Lower leg skin (tissue), 4 donors: ENCODE data around the gene IGSF3. TPM values are rescaled to one million over a fixed set of nuclear protein-coding genes. Genes with fewer than 3 reads are reported as not detected.
A peak's percentile ranks its signal among the peaks of the same experiment; 100 is the strongest.

ENCODE experiments used
- DNase-seq, 2 donors: peaks; one replicate each; pipeline ENCODE4 v3.0.0-alpha.2; 2019; ENCODE audit warnings: low spot score in 2 of 2
- H3K4me3 ChIP-seq: fragments of 200-600 bp; sonication (generic); 2 replicates; pipeline ENCODE4 v1.5.1; 2017; ENCODE audit warnings: mild to moderate bottlenecking, low read depth; ENCODE audit not compliant: poor library complexity, severe bottlenecking
- POLR2A ChIP-seq, 2 donors: fragments of 450-650 bp; IDR thresholded peaks; one replicate each; pipeline ENCODE4 v1.6.1; 2016 to 2017; ENCODE audit warnings: antibody characterized with exemption in 2 of 2, mild to moderate bottlenecking in 1 of 2, moderate library complexity in 1 of 2
- WGBS, 2 donors: methylation state at CpG; one replicate each; pipeline ENCODE4 v1.1.5; 2018; 5-methylcytosine and 5-hydroxymethylcytosine counted together
- intact Hi-C: fragments of 100-400 bp; cut with DNase I; formaldehyde crosslinking; loops from one replicate; pipeline ENCODE4 v1.15.0; 2023; ENCODE audit warnings: low total_unique reads
- total RNA-seq, 4 donors: library from RNA; depleted of rRNA; stranded (reverse); fragments of >200 nt; gene quantifications; one replicate each; pipeline ENCODE4 v1.1.0, GENCODE V29; 2016
- TF ChIP-seq, protein P1 (sequence below), 3 donors: fragments of 450-650 bp; IDR thresholded peaks; one replicate each; pipeline ENCODE4 v1.5.1; 2016; ENCODE audit warnings: antibody characterized with exemption in 3 of 3, mild to moderate bottlenecking in 3 of 3, moderate library complexity in 2 of 3

The IGSF3 gene
- total RNA-seq, 4 donors from 2014 or later, result 51.1 to 61.0 (median 57.1) TPM

DNA sequence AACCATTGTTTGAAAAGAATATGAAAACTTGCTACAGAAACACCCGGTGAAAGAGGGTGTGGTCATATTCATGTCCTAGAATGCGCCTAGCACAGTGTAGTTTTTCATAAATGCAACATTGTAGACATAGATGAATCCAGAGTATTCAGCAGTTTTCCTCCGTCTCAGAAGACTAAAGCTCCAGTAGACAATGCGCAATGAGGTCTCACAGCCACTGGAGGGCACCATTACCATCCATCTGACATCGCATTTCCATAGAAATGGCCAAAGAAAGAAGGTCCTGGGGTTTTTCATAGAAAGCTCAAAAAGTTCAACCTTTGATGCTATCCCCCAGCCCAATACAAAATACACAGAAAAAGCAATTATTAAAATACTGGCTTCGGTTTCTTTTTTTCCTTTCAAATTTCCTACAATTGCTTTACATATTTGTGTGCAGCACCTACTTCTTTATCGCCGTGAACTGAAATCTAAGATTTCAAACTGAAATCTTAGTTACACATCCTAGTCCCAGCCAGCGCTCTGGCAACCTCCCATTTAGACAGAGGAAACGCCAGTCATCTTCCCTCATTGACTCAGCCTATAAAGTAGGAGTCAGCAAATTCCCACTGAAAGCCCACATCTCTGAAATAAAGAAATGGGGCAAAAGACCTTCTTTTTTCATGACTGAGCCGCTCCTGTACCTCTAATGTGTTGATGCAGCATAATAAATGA is 92.8 kb downstream of the IGSF3 start:
- intact Hi-C loops, result loop anchor here (5.0 kb wide), 1 partner anchor 148 kb away; no protein-coding TSS in a partner anchor
- no peak for TF ChIP-seq POLR2A (IDR thresholded peaks at IDR 0.05)
- H3K4me3 ChIP-seq, result no peak overlapping the region
- WGBS, 2 donors, result 30 to 33% methylated on average over 11 of the region's 11 CpGs
- peak; percentile 70 to 91 for DNase-seq

DNA sequence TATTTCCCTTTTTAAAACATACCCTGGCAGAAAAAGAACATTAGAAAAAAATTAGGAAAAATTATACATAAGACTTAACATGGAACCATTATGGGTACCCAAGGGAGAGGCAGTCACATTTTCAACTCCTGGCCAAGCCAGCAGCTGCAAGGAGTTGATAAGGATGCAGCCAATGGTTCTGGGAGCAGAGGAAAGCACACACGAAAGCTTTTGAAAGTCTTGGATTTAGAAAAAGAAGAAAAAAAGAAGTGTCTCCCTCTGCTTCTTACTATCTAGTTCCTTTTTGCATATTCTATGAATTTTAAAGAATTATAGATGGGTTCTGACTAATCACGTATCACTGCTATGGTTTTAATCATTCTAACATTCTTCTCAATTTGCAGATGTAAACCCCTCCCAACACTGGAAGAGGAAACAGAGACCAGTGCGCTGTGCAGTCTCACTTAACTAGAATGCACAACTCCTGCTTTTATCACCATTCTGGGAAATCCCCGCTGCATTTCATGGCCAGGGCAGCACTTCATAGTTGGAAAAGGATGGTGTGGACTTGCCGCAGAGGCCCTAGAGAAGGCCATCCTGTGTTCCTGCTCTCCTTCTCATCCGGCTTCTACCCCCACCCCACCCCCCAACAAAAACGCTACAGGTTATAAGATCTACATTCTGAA is 94.0 kb downstream of the IGSF3 start:
- no peak for DNase-seq

DNA sequence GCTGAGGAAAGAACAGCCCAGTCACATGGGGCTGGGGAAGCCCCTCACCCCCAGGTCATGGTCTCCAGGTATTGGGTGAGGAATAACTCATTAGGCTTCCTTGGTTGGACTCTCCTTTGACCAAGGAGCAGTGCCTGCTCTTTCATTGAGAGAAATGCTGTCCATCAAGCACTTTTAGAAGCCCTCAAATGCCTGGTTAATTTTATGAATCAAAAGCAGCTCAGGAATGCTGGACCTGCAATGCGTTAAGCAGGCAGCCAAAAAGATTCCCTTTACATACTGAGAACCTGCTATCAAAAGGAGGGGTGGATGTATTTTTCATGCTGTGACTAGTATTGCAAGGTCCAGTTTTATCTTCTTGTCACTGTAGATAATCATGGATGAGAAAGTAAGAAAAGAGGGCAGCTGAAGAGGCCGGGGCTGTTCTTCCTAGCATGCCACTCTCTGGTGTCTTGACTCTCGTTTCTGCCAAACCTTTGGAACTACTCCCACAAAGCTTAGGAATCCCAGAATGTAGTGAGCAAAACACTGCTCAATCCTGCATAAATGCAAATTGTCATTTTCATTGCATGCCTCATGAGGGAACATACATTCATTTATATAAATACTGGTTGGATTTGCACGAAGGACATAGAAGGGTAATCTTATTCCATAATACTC is 94.6 kb downstream of the IGSF3 start:
- WGBS, 2 donors, result 74 to 81% methylated on average over 4 of the region's 4 CpGs
- no peak overlapping the region for H3K4me3 ChIP-seq
- DNase-seq, result no peak
- intact Hi-C loops, result loop anchor here (5.0 kb wide), 1 partner anchor 149 kb away; no protein-coding TSS in a partner anchor
- TF ChIP-seq, protein P1, sequence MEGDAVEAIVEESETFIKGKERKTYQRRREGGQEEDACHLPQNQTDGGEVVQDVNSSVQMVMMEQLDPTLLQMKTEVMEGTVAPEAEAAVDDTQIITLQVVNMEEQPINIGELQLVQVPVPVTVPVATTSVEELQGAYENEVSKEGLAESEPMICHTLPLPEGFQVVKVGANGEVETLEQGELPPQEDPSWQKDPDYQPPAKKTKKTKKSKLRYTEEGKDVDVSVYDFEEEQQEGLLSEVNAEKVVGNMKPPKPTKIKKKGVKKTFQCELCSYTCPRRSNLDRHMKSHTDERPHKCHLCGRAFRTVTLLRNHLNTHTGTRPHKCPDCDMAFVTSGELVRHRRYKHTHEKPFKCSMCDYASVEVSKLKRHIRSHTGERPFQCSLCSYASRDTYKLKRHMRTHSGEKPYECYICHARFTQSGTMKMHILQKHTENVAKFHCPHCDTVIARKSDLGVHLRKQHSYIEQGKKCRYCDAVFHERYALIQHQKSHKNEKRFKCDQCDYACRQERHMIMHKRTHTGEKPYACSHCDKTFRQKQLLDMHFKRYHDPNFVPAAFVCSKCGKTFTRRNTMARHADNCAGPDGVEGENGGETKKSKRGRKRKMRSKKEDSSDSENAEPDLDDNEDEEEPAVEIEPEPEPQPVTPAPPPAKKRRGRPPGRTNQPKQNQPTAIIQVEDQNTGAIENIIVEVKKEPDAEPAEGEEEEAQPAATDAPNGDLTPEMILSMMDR (IDR thresholded peaks at IDR 0.05), result no peak
- TF ChIP-seq POLR2A (IDR thresholded peaks at IDR 0.05), result no peak

More for the DNA sequence above, 94.0 kb downstream of the IGSF3 start:
- no peak for TF ChIP-seq POLR2A (IDR thresholded peaks at IDR 0.05)
- TF ChIP-seq, protein P1 (IDR thresholded peaks at IDR 0.05), result no peak
- intact Hi-C loops, result loop anchor here (5.0 kb wide), 1 partner anchor 149 kb away; no protein-coding TSS in a partner anchor
- WGBS, 2 donors, result 85 to 88% methylated on average over 7 of the region's 7 CpGs
- no peak overlapping the region for H3K4me3 ChIP-seq

DNA sequence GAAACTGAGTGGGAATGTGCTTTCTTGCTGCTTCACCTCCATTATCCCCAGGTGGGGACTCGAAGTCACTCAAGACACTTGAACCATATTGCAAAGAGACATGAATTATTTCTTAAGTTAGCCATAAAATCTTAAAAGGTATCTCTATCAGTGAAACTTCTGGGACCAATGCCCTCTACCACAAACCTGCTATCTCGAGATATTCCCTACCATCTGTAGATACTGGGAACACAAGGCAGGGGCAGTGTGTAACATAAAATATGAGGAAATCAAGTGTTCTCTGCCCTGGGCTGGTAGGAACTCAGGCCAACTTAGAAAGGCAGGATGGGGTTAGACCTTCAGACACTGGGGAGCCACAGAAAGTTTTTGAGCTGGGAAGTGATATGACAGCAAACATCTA is 95.4 kb downstream of the IGSF3 start:
- no peak overlapping the region for H3K4me3 ChIP-seq
- intact Hi-C loops, result loop anchor here (5.0 kb wide), 1 partner anchor 150 kb away; no protein-coding TSS in a partner anchor
- no peak for DNase-seq
- WGBS, 2 donors, result 87 to 91% methylated on average over 2 of the region's 2 CpGs
- TF ChIP-seq POLR2A (IDR thresholded peaks at IDR 0.05), result no peak
- TF ChIP-seq, protein P1 (IDR thresholded peaks at IDR 0.05), result no peak

DNA sequence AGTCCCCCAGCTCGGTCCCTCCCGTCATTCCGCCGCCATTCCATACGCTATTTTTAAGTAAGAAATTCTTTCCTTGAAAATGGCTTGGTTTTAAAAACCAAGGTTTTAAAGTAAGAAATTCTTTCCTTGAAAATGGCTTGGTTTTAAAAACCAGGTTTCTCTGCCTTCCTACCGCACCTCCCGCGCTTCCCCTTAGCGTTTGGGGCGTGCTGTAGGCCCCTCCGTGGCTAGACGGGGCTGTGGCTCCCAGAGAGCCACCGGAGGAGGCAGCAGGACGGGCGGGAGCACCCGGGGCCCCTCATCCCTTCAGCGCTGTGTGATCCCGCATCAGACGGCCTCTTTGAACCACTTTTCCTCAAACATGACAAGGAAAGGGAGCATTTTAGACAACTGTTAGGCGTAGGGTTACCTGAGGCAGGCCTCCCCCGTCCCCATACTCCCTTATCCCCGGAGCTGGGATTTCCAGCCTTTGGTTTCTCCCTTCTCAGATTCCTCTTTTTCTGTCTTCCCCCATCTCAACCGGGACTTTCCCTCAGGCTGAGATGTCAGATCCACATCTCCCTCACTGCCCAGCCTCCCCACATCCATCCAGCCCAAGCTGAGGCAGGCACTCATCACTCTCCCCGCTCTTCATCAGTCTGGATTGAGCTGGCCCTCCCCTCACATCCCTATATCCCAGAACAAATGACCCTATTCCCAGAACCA is 96.2 kb downstream of the IGSF3 start:
- intact Hi-C loops, result loop anchor here (5.0 kb wide), 1 partner anchor 151 kb away; no protein-coding TSS in a partner anchor
- TF ChIP-seq, protein P1 (IDR thresholded peaks at IDR 0.05), result no peak
- no peak for TF ChIP-seq POLR2A (IDR thresholded peaks at IDR 0.05)
- 9 to 11% methylated on average over 24 of the region's 24 CpGs for whole genome bisulfite sequencing, 2 donors
- no peak for DNase-seq
- peak overlapping the region; percentile 85 for H3K4me3 ChIP-seq
